SU-DHL-6 (cell line): ENCODE results near the gene SPAG8.

Experiments used
- CTCF ChIP-seq: fragments of 200-600 bp; sonication (generic); IDR thresholded peaks from one replicate; pipeline ENCODE4 v1.5.1; 2017; ENCODE audit warnings: antibody characterized with exemption, mild to moderate bottlenecking, low read length, moderate library complexity; ENCODE audit not compliant: insufficient read depth, poor library complexity, severe bottlenecking
- EZH2phosphoT487 ChIP-seq: fragments of 200-600 bp; sonication (generic), shearing (Covaris generic); conservative IDR thresholded peaks from 2 replicates; pipeline ENCODE4 v1.6.1; 2018; ENCODE audit warnings: mild to moderate bottlenecking, antibody characterized with exemption, low read length, moderate library complexity, mixed read lengths

DNA sequence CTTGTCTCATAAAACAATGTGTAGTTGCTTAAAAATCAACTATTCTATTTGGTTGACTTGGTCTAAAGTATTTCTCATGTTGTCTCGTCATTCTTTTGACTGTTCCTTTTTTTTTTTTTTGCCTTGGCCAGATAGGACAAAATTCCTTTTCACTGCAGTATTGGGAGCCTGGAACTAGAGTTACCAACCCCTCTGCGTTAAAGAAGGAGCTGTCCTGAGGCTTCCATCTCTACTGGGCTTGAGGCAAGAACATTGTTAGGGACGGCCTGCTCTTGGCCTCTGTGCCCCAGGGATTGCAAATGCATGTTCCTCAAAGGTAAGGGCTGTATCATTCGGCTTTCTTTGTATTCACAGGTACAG lies 22.1 kb downstream of the SPAG8 start:
- TF ChIP-seq CTCF (no peak), EZH2phosphoT487 (no peak)
